Measurements from ENCODE around the gene MATCAP1.
A peak's percentile ranks its signal among the peaks of the same experiment; 100 is the strongest.

MATCAP1 gene

GRCh38 chr16:67156143-67156844, 27.5 kb downstream of the MATCAP1 start:
- no peak for DNase-seq (ENCODE audit: low spot score)

- DNase-seq (ENCODE audit: low spot score) = peak; percentile 82
These were observed 28.2 kb downstream of the MATCAP1 start for GRCh38 chr16:67155295-67156142.

- no peak for DNase-seq (ENCODE audit: low spot score)
These were observed 29.0 kb downstream of the MATCAP1 start for GRCh38 chr16:67154578-67155294.

GRCh38 chr16:67151431-67152097, 32.2 kb downstream of the MATCAP1 start:
- no peak for DNase-seq (ENCODE audit: low spot score)

- peak; percentile 38 for DNase-seq (ENCODE audit: low spot score)
These were observed 32.8 kb downstream of the MATCAP1 start, which contains the start of gene B3GNT9 for GRCh38 chr16:67150833-67151396. Gene B3GNT9, minus strand, starts transcription at chr16:67150998. Its CDS starts 513 bp downstream, at chr16:67150485.

GRCh38 chr16:67150047-67150832, 33.5 kb downstream of the MATCAP1 start:
- peak; percentile 50 for DNase-seq (ENCODE audit: low spot score)

- no peak for DNase-seq (ENCODE audit: low spot score)
These were observed 34.3 kb downstream of the MATCAP1 start for GRCh38 chr16:67149276-67150046.

GRCh38 chr16:67148656-67149275, 35.0 kb downstream of the MATCAP1 start:
- DNase-seq (ENCODE audit: low spot score) = no peak

- no peak for DNase-seq (ENCODE audit: low spot score)
These were observed 35.5 kb downstream of the MATCAP1 start for GRCh38 chr16:67148221-67148620.

GRCh38 chr16:67147437-67148140, 36.2 kb downstream of the MATCAP1 start:
- DNase-seq (ENCODE audit: low spot score) = no peak

GRCh38 chr16:67146523-67147357, 37.0 kb downstream of the MATCAP1 start:
- DNase-seq (ENCODE audit: low spot score) = no peak

- DNase-seq (ENCODE audit: low spot score) = no peak
These were observed 38.0 kb downstream of the MATCAP1 start for GRCh38 chr16:67145746-67146145.

GRCh38 chr16:67144943-67145342, 38.8 kb downstream of the MATCAP1 start:
- no peak for DNase-seq (ENCODE audit: low spot score)

- no peak for DNase-seq (ENCODE audit: low spot score)
These were observed 41.4 kb downstream of the MATCAP1 start for GRCh38 chr16:67142342-67142741.

GRCh38 chr16:67141391-67141790, 42.4 kb downstream of the MATCAP1 start:
- no peak for DNase-seq (ENCODE audit: low spot score)

- DNase-seq (ENCODE audit: low spot score) = no peak
These were observed 46.2 kb downstream of the MATCAP1 start for GRCh38 chr16:67137605-67138004.

- no peak for DNase-seq (ENCODE audit: low spot score)
These were observed 54.3 kb downstream of the MATCAP1 start for GRCh38 chr16:67129422-67129821.

GRCh38 chr16:67128887-67129286, 54.9 kb downstream of the MATCAP1 start:
- DNase-seq (ENCODE audit: low spot score) = no peak

Measured in CD4-positive, alpha-beta T cell treated with Interleukin-2 at 100 ng/mL for 4 hours (primary cell).